Lung (tissue), 12 donors: ENCODE data around the gene LPIN1. TPM values are rescaled to one million over a fixed set of nuclear protein-coding genes. Genes with fewer than 3 reads are reported as not detected.

ENCODE experiments used
- ATAC-seq: fragments of 200-7000 bp; cut with Tn5 transposase; one replicate; pipeline ENCODE4 v1.9.1; 2020; ENCODE audit warnings: moderate number of reproducible peaks; ENCODE audit not compliant: insufficient read depth, low FRiP score
- DNase-seq, 3 donors: peaks; one replicate each; pipeline ENCODE4 v3.0.0-alpha.2; 2013 to 2017
- H3K27ac ChIP-seq, 2 donors: one replicate each; pipeline ENCODE4 v1.5.1; 2013; ENCODE audit warnings: mild to moderate bottlenecking in 2 of 2, moderate library complexity in 2 of 2, control low read depth in 1 of 2, inconsistent platforms in 1 of 2, low read depth in 1 of 2, low read length in 1 of 2
- H3K27me3 ChIP-seq, 3 donors: one replicate each; pipeline ENCODE4 v1.5.1; 2013; ENCODE audit warnings: low read length in 2 of 3; ENCODE audit not compliant: control insufficient read depth in 3 of 3, insufficient read depth in 3 of 3
- H3K36me3 ChIP-seq, 4 donors: one replicate each; pipeline ENCODE4 v1.5.1; 2013; ENCODE audit warnings: low read length in 4 of 4, mild to moderate bottlenecking in 1 of 4, moderate library complexity in 1 of 4; ENCODE audit not compliant: control insufficient read depth in 4 of 4, insufficient read depth in 4 of 4
- H3K4me1 ChIP-seq, 5 donors: one replicate each; pipeline ENCODE4 v1.5.1; 2013; ENCODE audit warnings: low read length in 5 of 5, mild to moderate bottlenecking in 2 of 5, moderate library complexity in 1 of 5; ENCODE audit not compliant: control insufficient read depth in 5 of 5, insufficient read depth in 5 of 5
- H3K4me3 ChIP-seq: one replicate; pipeline ENCODE4 v1.5.1; 2013; ENCODE audit warnings: mild to moderate bottlenecking, control low read depth, moderate library complexity
- H3K9ac ChIP-seq, 2 donors: one replicate each; pipeline ENCODE4 v1.5.1; 2013; ENCODE audit warnings: low read length in 2 of 2, control low read depth in 1 of 2; ENCODE audit not compliant: insufficient read depth in 1 of 2
- H3K9me3 ChIP-seq, 4 donors: one replicate each; pipeline ENCODE4 v1.5.1; 2013; ENCODE audit warnings: low read length in 3 of 4, mild to moderate bottlenecking in 1 of 4, moderate library complexity in 1 of 4; ENCODE audit not compliant: control insufficient read depth in 4 of 4, insufficient read depth in 3 of 4
- WGBS, 2 donors: extraction: QIAGEN DNeasy Blood & Tissue Kit; methylation state at CpG; one replicate each; pipeline ENCODE4 v1.1.7; 2013; 5-methylcytosine and 5-hydroxymethylcytosine counted together
- polyA plus RNA-seq, 2 donors: library from polyadenylated mRNA; stranded (reverse); fragments of 200-250 nt; gene quantifications; one replicate each; pipeline ENCODE4 v1.2.1, GENCODE V29; 2013
- total RNA-seq, 2 donors: library from RNA; depleted of rRNA in 1 of 2; stranded (reverse); fragments of >200 nt in 1 of 2; gene quantifications; one replicate each; pipeline ENCODE4 v1.2.1, GENCODE V29; 2014 to 2021
- TF ChIP-seq, protein P1 (sequence below): IDR thresholded peaks from 2 replicates; pipeline ENCODE4 v1.5.1; 2012; ENCODE audit warnings: mild to moderate bottlenecking; ENCODE audit errors: control extremely low read depth, extremely low read depth
- donor health status: control.
- donor health status: control.
- donor health status: Bipolar disorder and iron deficiency.
- donor health status: healthy.
- donor health status: DM: yes; HTN: yes; CAD: no.

LPIN1 gene
- total and polyA plus RNA-seq, 4 donors = 14.7 to 43.4 (median 26.0) TPM

DNA sequence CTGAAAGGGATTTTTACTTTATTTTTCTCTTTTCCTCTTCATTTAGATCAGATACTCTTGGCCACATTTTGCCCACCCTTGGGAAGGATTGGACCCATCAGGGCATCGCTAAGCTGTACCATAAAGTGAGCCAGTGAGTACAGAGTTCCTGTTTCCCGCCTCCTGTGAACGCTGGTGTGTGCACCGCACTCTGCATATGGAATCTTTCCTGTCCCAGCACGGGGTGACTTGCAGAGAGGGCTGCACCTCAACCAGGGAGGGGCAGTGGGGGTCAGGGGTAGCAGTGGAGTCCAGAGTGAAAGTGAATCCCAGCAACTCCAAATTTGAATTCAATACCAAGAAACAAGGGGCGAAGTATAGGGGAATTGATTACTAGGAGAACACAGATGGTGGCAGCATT lies 58.6 kb downstream of the LPIN1 start:
- ATAC-seq = no peak
- no peak overlapping the region for H3K9ac ChIP-seq
- H3K4me3 ChIP-seq = no peak overlapping the region
- TF ChIP-seq, protein P1, sequence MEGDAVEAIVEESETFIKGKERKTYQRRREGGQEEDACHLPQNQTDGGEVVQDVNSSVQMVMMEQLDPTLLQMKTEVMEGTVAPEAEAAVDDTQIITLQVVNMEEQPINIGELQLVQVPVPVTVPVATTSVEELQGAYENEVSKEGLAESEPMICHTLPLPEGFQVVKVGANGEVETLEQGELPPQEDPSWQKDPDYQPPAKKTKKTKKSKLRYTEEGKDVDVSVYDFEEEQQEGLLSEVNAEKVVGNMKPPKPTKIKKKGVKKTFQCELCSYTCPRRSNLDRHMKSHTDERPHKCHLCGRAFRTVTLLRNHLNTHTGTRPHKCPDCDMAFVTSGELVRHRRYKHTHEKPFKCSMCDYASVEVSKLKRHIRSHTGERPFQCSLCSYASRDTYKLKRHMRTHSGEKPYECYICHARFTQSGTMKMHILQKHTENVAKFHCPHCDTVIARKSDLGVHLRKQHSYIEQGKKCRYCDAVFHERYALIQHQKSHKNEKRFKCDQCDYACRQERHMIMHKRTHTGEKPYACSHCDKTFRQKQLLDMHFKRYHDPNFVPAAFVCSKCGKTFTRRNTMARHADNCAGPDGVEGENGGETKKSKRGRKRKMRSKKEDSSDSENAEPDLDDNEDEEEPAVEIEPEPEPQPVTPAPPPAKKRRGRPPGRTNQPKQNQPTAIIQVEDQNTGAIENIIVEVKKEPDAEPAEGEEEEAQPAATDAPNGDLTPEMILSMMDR = no peak
- H3K4me1 ChIP-seq = no peaks in the 10 kb centered on the region
- H3K27ac ChIP-seq = no peak overlapping the region
- no peak for DNase-seq
- H3K9me3 ChIP-seq = no peaks in the 10 kb centered on the region
- H3K36me3 ChIP-seq = peaks cover 26 to 42% (median 31%) of the 10 kb centered on the region in 4 donors
- WGBS, 2 donors = 92 to 93% methylated on average over 6 of the region's 6 CpGs
- H3K27me3 ChIP-seq = no peaks in the 10 kb centered on the region

DNA sequence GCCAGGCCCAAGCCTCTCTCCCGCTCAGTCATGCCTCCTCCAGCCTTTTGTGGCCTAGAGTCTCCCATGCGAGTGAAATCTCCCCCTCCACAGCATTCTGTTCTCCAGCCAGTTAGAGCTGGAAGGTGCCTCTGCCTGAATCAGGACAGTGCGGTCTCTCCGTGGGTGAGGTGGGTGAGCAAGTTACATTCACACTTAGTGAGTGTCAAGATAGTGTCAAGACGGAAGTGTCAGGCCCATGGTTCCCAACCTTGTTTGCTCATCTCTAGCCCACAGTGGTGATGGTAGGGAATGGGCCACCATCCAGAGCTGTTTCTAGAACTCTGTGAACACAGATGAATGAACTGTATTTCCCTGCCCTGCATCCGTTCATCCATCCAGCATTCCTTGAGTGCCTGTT lies 59.5 kb downstream of the LPIN1 start:
- Histone ChIP-seq H3K27ac (no peak overlapping the region), H3K4me3 (no peak overlapping the region), H3K36me3 (peaks cover 22 to 42% (median 32%) of the 10 kb centered on the region in 4 donors), H3K27me3 (no peaks in the 10 kb centered on the region), H3K4me1 (no peaks in the 10 kb centered on the region), H3K9me3 (no peaks in the 10 kb centered on the region), H3K9ac (no peak overlapping the region)
- 95 to 98% methylated on average over 6 of the region's 6 CpGs for WGBS, 2 donors
- ATAC-seq (no peak), DNase-seq (no peak)
- TF ChIP-seq, protein P1 = no peak

DNA sequence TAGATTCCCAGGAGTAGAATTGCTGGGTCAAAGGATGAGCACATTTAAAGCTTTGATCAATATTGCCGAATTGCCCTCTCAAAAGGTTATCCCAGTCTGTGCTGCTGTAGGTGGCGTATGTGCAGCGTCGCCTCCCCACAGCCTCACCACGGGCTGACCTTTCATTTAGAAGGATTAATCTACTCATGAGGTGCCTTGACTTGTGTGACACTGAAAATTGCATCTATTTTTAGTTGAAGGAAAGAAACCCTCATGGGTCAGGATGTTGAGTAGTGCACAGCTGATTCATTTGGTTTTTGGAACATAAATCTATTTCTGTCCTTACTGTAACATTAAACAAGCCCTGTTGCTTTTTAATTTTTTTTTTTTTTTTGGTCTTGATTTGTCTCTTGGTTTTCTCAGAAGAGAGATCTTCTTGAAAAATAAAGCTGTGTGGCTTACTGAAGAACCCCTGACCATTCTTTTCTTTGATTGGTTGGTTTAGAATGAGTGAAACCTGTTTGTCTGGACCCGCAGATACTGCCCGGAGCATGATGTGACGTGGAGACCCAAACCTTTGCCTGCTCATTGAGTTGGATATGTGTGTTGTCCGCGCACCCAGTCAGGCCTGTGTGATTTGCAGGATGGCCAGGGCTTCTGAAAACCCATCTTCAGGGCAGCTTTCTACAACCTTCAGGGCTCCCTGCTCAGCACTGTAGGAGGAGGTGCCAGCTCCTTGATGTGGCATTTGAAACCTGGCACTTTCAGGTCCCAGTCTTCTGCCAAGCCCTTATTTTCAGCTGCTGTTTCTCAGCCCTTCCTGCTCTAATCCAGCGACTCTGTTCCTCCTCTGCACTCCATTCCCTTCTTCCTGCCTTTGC lies 61.0 kb downstream of the LPIN1 start:
- no peak overlapping the region for H3K27ac ChIP-seq
- no peak overlapping the region for H3K4me3 ChIP-seq
- DNase-seq (no peak), ATAC-seq (no peak)
- peaks cover 20 to 45% (median 33%) of the 10 kb centered on the region in 4 donors for H3K36me3 ChIP-seq
- H3K27me3 ChIP-seq = no peaks in the 10 kb centered on the region
- 88% methylated on average over 11 of the region's 11 CpGs for WGBS, 2 donors
- no peaks in the 10 kb centered on the region for H3K4me1 ChIP-seq
- TF ChIP-seq, protein P1 = no peak
- no peak overlapping the region for H3K9ac ChIP-seq
- H3K9me3 ChIP-seq = no peaks in the 10 kb centered on the region
